H9 (cell line): ENCODE measurements around the gene SNTG2. TPM values are rescaled to one million over a fixed set of nuclear protein-coding genes. Genes with fewer than 3 reads are reported as not detected.

Experiments
- DNase-seq: peaks from one replicate; pipeline ENCODE4 v3.0.0-alpha.2; 2017
- H2AFZ ChIP-seq: one replicate; pipeline ENCODE4 v1.6.1; 2013; ENCODE audit warnings: mild to moderate bottlenecking, low read length, control low read depth, moderate library complexity
- H2AK5ac ChIP-seq: 2 replicates; pipeline ENCODE4 v1.6.1; 2013; ENCODE audit warnings: low read length, control low read depth, mixed read lengths; ENCODE audit not compliant: insufficient read length
- H2BK120ac ChIP-seq: one replicate; pipeline ENCODE4 v1.6.1; 2013; ENCODE audit warnings: low read depth, mild to moderate bottlenecking, low read length, control low read depth, inconsistent platforms; ENCODE audit not compliant: poor library complexity, severe bottlenecking
- H2BK12ac ChIP-seq: 2 replicates; pipeline ENCODE4 v1.6.1; 2013; ENCODE audit warnings: low read length, control low read depth, mixed read lengths, low read depth; ENCODE audit not compliant: insufficient read length
- H2BK15ac ChIP-seq: 2 replicates; pipeline ENCODE4 v1.6.1; 2013; ENCODE audit warnings: low read depth, low read length, control low read depth
- H2BK20ac ChIP-seq: one replicate; pipeline ENCODE4 v1.6.1; 2013; ENCODE audit warnings: low read depth, mild to moderate bottlenecking, low read length, control low read depth, inconsistent platforms; ENCODE audit not compliant: poor library complexity, severe bottlenecking
- H2BK5ac ChIP-seq: 2 replicates; pipeline ENCODE4 v1.6.1; 2013; ENCODE audit warnings: low read length, control low read depth, mixed read lengths; ENCODE audit not compliant: insufficient read length
- H3K14ac ChIP-seq: 2 replicates; pipeline ENCODE4 v1.6.1; 2013; ENCODE audit warnings: low read length, control low read depth; ENCODE audit not compliant: insufficient read depth
- H3K18ac ChIP-seq: 2 replicates; pipeline ENCODE4 v1.6.1; 2013; ENCODE audit warnings: low read depth, mild to moderate bottlenecking, mixed read lengths, low read length, control low read depth; ENCODE audit not compliant: insufficient read length
- H3K23ac ChIP-seq: 2 replicates; pipeline ENCODE4 v1.6.1; 2013; ENCODE audit warnings: low read length, control low read depth, mixed read lengths, low read depth; ENCODE audit not compliant: insufficient read length
- H3K23me2 ChIP-seq: 2 replicates; pipeline ENCODE4 v1.6.1; 2013; ENCODE audit warnings: low read depth, mild to moderate bottlenecking, mixed read lengths, low read length, control low read depth; ENCODE audit not compliant: insufficient read length, poor library complexity, severe bottlenecking
- H3K27ac ChIP-seq: 2 replicates; pipeline ENCODE4 v1.5.1; 2013; ENCODE audit warnings: low read length, control low read depth, mixed read lengths, low read depth; ENCODE audit not compliant: insufficient read length
- H3K27me3 ChIP-seq: 2 replicates; pipeline ENCODE4 v1.6.1; 2013; ENCODE audit warnings: low read length, control low read depth, inconsistent platforms; ENCODE audit not compliant: insufficient read depth
- H3K4ac ChIP-seq: 2 replicates; pipeline ENCODE4 v1.6.1; 2013; ENCODE audit warnings: low read depth, mild to moderate bottlenecking, control low read depth, inconsistent platforms, low read length, moderate library complexity
- H3K4me1 ChIP-seq: 2 replicates; pipeline ENCODE4 v1.6.1; 2013; ENCODE audit warnings: low read length, control low read depth, inconsistent platforms; ENCODE audit not compliant: insufficient read depth
- H3K4me2 ChIP-seq: 2 replicates; pipeline ENCODE4 v1.6.1; 2013; ENCODE audit warnings: low read length, control low read depth, mixed read lengths; ENCODE audit not compliant: insufficient read length, insufficient read depth
- H3K56ac ChIP-seq: 2 replicates; pipeline ENCODE4 v1.6.1; 2013; ENCODE audit warnings: low read depth, mild to moderate bottlenecking, mixed read lengths, low read length, control low read depth; ENCODE audit not compliant: insufficient read length
- H3K79me1 ChIP-seq: 2 replicates; pipeline ENCODE4 v1.6.1; 2013; ENCODE audit warnings: low read depth, mild to moderate bottlenecking, moderate library complexity, low read length, control low read depth, inconsistent platforms; ENCODE audit not compliant: insufficient read depth, poor library complexity, severe bottlenecking
- H3K79me2 ChIP-seq: 2 replicates; pipeline ENCODE4 v1.6.1; 2013; ENCODE audit warnings: low read length, control low read depth, inconsistent platforms; ENCODE audit not compliant: insufficient read depth
- H3K9ac ChIP-seq: 2 replicates; pipeline ENCODE4 v1.6.1; 2013; ENCODE audit warnings: low read length, control low read depth, mixed read lengths; ENCODE audit not compliant: insufficient read length; ENCODE audit errors: extremely low read depth
- H3K9me3 ChIP-seq: one replicate; pipeline ENCODE4 v1.6.1; 2013; ENCODE audit warnings: low read depth, low read length, inconsistent platforms; ENCODE audit not compliant: control insufficient read depth
- H3T11ph ChIP-seq: one replicate; pipeline ENCODE4 v1.6.1; 2013; ENCODE audit warnings: mild to moderate bottlenecking, low read length, control low read depth, inconsistent platforms
- H4K20me1 ChIP-seq: one replicate; pipeline ENCODE4 v1.6.1; 2013; ENCODE audit not compliant: control insufficient read depth, insufficient read length, insufficient read depth
- H4K5ac ChIP-seq: 2 replicates; pipeline ENCODE4 v1.6.1; 2013; ENCODE audit warnings: low read depth, mild to moderate bottlenecking, mixed read lengths, low read length, control low read depth; ENCODE audit not compliant: insufficient read length
- H4K8ac ChIP-seq: replicated peaks from 2 replicates; pipeline ENCODE4 v1.6.1; 2013; ENCODE audit warnings: low read length, control low read depth, mixed read lengths, low read depth; ENCODE audit not compliant: insufficient read length
- H4K91ac ChIP-seq: 2 replicates; pipeline ENCODE4 v1.6.1; 2013; ENCODE audit warnings: low read depth, mild to moderate bottlenecking, moderate library complexity, mixed read lengths, low read length, control low read depth; ENCODE audit not compliant: insufficient read length
- H3K27ac Mint-ChIP-seq, 3 experiments: 2 replicates in 2 of 3; 3 replicates in 1 of 3; pipeline ENCODE4 v1.8.0; 2020 to 2021; ENCODE audit warnings: mixed read lengths in 3 of 3, mild to moderate bottlenecking in 1 of 3, moderate library complexity in 1 of 3
- H3K27me3 Mint-ChIP-seq: 2 replicates; pipeline ENCODE4 v1.8.0; 2021; ENCODE audit warnings: low read depth, mild to moderate bottlenecking, moderate library complexity, mixed read lengths
- H3K36me3 Mint-ChIP-seq, 3 experiments: 2 replicates in 2 of 3; 3 replicates in 1 of 3; pipeline ENCODE4 v1.8.0; 2020 to 2021; ENCODE audit warnings: low read depth in 3 of 3, mixed read lengths in 3 of 3; ENCODE audit not compliant: insufficient read depth in 1 of 3
- H3K4me1 Mint-ChIP-seq, 2 experiments: 2 replicates each; pipeline ENCODE4 v1.8.0; 2020; ENCODE audit warnings: mixed read lengths in 2 of 2
- H3K4me3 Mint-ChIP-seq, 2 experiments: 2 replicates in 1 of 2; 3 replicates in 1 of 2; pipeline ENCODE4 v1.8.0; 2020 to 2021; ENCODE audit warnings: mild to moderate bottlenecking in 2 of 2, mixed read lengths in 2 of 2, moderate library complexity in 1 of 2
- H3K9me3 Mint-ChIP-seq, 2 experiments: 2 replicates in 1 of 2; 3 replicates in 1 of 2; pipeline ENCODE4 v1.8.0; 2020; ENCODE audit warnings: mild to moderate bottlenecking in 2 of 2, mixed read lengths in 2 of 2, moderate library complexity in 1 of 2
- CTCF ChIP-seq: fragments of 200-600 bp; sonication (generic); conservative IDR thresholded peaks from 3 replicates; pipeline ENCODE4 v1.8.0; 2021; ENCODE audit warnings: antibody characterized with exemption, mild to moderate bottlenecking
- WGBS: extraction: QIAGEN DNeasy Blood & Tissue Kit; methylation state at CpG from one replicate; pipeline ENCODE4 v1.1.7; 2013; ENCODE audit warnings: missing lambda C conversion rate, low lambda C conversion rate, mixed read lengths; ENCODE audit not compliant: insufficient read length; ENCODE audit errors: extremely low coverage; 5-methylcytosine and 5-hydroxymethylcytosine counted together
- total RNA-seq: library from RNA; stranded (reverse); gene quantifications from 2 replicates; pipeline ENCODE4 v1.2.1, GENCODE V29; 2021

SNTG2 gene
- total RNA-seq, 1 experiment from 2014 or later: 13.2 TPM

- Histone ChIP-seq H3K9ac (no peak overlapping the region), H3K23ac (no peak overlapping the region), H3K27me3 (no peaks in the 10 kb centered on the region), H4K91ac (no peak overlapping the region), H3K79me2 (peaks cover 2% of the 10 kb centered on the region; the same call in 1 of the 2 replicates), H3K56ac (no peak overlapping the region), H3K4me1 (peaks cover 15% of the 10 kb centered on the region; the same call in 1 of the 2 replicates), H2BK12ac (no peak overlapping the region), H3K23me2 (no peaks in the 10 kb centered on the region), H2BK120ac (no peak overlapping the region), H2BK15ac (no peak overlapping the region), H3K14ac (no peak overlapping the region), H3K9me3 (no peaks in the 10 kb centered on the region), H3K18ac (no peak overlapping the region), H4K20me1 (peaks cover 3% of the 10 kb centered on the region), H2BK5ac (peak overlapping the region; percentile 49), H2BK20ac (peak overlapping the region; percentile 75), H2AK5ac (no peak overlapping the region), H3K27ac (no peak overlapping the region), H2AFZ (no peak overlapping the region), H3K79me1 (peaks cover 4% of the 10 kb centered on the region), H4K5ac (no peak overlapping the region), H3K4me2 (peak overlapping the region; percentile 4), H3K4ac (no peak overlapping the region), H3T11ph (no peak overlapping the region), H4K8ac (no peak overlapping the region)
- Mint-ChIP-seq H3K4me1 (peaks cover 40% of the 10 kb centered on the region in 2 experiments), H3K4me3 (no peak overlapping the region; a peak in 1 of 5 replicates), H3K27me3 (peaks cover 18% of the 10 kb centered on the region), H3K27ac (peak overlapping the region in 2 of 3 experiments; percentile 8 to 31; a peak in 1 of 7 replicates), H3K36me3 (peaks cover 0 to 13% (median 12%) of the 10 kb centered on the region in 3 experiments; a peak in 5 of 7 replicates), H3K9me3 (peaks cover 0 to 2% of the 10 kb centered on the region in 2 experiments; a peak in 1 of 5 replicates)
- WGBS: no CpG with 5 or more reads among the region's 11 CpGs
- DNase-seq: no peak
- TF ChIP-seq CTCF: no peak
These were observed 104.5 kb downstream of the SNTG2 start for GRCh38 chr2:1055014-1055595.
